GM23338 (cell line): Measurements from ENCODE around the gene FLT1.

ENCODE experiments used
- CREB1 ChIP-seq: fragments of 250-450 bp; sonication (Bioruptor Pico); IDR thresholded peaks from 2 replicates; pipeline ENCODE4 v1.5.0; 2020; ENCODE audit warnings: low read depth, mild to moderate bottlenecking, moderate library complexity
- EZH2 ChIP-seq: fragments of 200-600 bp; sonication (generic); IDR thresholded peaks from one replicate; pipeline ENCODE4 v1.8.0; 2017; ENCODE audit warnings: antibody characterized with exemption, mild to moderate bottlenecking, low read depth; ENCODE audit not compliant: unreplicated experiment
- TF ChIP-seq, protein P1 (sequence below), 2 experiments: fragments of 200-600 bp in 1 of 2; sonication (generic) in 1 of 2; conservative IDR thresholded peaks; 2 replicates each; pipeline versions ENCODE4 v1.5.1 to v1.6.1; 2016 to 2017; ENCODE audit warnings: antibody characterized with exemption in 2 of 2, low read depth in 2 of 2, mild to moderate bottlenecking in 2 of 2, moderate library complexity in 1 of 2
- TF ChIP-seq, protein P2 (sequence below): IDR thresholded peaks from one replicate; pipeline ENCODE4 v1.6.1; 2018; ENCODE audit warnings: antibody characterized with exemption; ENCODE audit not compliant: unreplicated experiment

DNA sequence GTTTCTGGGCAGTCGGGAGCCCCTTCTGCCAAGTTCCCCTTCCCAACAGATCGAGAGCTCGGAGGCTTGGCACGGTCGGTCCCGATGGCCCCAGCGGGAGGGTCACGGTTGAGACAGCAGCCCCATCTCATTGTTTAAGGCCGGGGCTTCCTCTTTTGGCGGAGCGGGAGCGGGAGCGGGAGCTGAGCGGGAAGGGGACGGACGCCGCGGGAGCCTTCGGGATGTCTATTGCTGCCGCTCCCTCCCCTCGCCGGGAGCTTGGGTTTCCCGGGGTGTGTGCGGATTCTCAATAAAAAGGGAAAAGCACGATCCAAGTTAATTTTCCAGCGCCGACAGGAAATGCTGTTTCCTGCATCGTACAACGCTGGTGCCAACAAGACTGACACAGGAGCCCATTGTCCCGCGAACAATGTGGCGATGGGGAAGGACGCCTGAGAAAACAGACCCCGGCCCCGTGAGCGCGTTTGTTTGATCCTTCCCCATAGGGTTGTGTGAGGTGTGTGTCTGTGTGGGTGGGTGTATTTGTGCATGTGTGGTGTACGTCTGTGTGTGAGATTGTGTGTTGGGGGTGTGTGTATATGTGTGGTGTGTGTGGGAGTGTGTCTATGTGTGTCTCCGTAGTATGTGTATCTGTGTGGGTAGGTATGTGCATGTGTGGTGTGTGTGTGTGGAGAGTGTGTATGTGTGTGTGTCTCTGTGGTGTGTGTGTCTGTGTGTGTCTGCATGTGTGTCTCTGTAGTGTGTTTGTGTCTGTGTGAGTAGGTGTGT is 36.3 kb upstream of the FLT1 start:
- TF ChIP-seq, protein P1, sequence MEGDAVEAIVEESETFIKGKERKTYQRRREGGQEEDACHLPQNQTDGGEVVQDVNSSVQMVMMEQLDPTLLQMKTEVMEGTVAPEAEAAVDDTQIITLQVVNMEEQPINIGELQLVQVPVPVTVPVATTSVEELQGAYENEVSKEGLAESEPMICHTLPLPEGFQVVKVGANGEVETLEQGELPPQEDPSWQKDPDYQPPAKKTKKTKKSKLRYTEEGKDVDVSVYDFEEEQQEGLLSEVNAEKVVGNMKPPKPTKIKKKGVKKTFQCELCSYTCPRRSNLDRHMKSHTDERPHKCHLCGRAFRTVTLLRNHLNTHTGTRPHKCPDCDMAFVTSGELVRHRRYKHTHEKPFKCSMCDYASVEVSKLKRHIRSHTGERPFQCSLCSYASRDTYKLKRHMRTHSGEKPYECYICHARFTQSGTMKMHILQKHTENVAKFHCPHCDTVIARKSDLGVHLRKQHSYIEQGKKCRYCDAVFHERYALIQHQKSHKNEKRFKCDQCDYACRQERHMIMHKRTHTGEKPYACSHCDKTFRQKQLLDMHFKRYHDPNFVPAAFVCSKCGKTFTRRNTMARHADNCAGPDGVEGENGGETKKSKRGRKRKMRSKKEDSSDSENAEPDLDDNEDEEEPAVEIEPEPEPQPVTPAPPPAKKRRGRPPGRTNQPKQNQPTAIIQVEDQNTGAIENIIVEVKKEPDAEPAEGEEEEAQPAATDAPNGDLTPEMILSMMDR (conservative IDR thresholded peaks at IDR 0.05; ENCODE audit: low read depth in 2 of 2), result no peak
- TF ChIP-seq CREB1 (CRISPR knock-in tag) (0 out of 2 replicates have a peak, but pooled peaks have one; percentile 28), EZH2 (peak; percentile 28)
- TF ChIP-seq, protein P2, sequence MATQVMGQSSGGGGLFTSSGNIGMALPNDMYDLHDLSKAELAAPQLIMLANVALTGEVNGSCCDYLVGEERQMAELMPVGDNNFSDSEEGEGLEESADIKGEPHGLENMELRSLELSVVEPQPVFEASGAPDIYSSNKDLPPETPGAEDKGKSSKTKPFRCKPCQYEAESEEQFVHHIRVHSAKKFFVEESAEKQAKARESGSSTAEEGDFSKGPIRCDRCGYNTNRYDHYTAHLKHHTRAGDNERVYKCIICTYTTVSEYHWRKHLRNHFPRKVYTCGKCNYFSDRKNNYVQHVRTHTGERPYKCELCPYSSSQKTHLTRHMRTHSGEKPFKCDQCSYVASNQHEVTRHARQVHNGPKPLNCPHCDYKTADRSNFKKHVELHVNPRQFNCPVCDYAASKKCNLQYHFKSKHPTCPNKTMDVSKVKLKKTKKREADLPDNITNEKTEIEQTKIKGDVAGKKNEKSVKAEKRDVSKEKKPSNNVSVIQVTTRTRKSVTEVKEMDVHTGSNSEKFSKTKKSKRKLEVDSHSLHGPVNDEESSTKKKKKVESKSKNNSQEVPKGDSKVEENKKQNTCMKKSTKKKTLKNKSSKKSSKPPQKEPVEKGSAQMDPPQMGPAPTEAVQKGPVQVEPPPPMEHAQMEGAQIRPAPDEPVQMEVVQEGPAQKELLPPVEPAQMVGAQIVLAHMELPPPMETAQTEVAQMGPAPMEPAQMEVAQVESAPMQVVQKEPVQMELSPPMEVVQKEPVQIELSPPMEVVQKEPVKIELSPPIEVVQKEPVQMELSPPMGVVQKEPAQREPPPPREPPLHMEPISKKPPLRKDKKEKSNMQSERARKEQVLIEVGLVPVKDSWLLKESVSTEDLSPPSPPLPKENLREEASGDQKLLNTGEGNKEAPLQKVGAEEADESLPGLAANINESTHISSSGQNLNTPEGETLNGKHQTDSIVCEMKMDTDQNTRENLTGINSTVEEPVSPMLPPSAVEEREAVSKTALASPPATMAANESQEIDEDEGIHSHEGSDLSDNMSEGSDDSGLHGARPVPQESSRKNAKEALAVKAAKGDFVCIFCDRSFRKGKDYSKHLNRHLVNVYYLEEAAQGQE, result no peak
